Testis (tissue), 2 donors: ENCODE data around the gene ESPNL.

Experiments used
- POLR2A ChIP-seq: fragments of 450-650 bp; IDR thresholded peaks from one replicate; pipeline ENCODE4 v1.6.1; 2017; ENCODE audit warnings: antibody characterized with exemption, mild to moderate bottlenecking, moderate library complexity
- TF ChIP-seq, protein P1 (sequence below), 3 experiments: fragments of 450-650 bp in 2 of 3; fragments of 200-600 bp in 1 of 3; sonication (generic) in 1 of 3; IDR thresholded peaks; one replicate each; pipeline ENCODE4 v1.5.1; 2016 to 2019; ENCODE audit warnings: antibody characterized with exemption in 3 of 3, mild to moderate bottlenecking in 2 of 3, moderate library complexity in 1 of 3

GRCh38 chr2:238167344-238167715 lies 67.2 kb downstream of the ESPNL start:
- TF ChIP-seq, protein P1, sequence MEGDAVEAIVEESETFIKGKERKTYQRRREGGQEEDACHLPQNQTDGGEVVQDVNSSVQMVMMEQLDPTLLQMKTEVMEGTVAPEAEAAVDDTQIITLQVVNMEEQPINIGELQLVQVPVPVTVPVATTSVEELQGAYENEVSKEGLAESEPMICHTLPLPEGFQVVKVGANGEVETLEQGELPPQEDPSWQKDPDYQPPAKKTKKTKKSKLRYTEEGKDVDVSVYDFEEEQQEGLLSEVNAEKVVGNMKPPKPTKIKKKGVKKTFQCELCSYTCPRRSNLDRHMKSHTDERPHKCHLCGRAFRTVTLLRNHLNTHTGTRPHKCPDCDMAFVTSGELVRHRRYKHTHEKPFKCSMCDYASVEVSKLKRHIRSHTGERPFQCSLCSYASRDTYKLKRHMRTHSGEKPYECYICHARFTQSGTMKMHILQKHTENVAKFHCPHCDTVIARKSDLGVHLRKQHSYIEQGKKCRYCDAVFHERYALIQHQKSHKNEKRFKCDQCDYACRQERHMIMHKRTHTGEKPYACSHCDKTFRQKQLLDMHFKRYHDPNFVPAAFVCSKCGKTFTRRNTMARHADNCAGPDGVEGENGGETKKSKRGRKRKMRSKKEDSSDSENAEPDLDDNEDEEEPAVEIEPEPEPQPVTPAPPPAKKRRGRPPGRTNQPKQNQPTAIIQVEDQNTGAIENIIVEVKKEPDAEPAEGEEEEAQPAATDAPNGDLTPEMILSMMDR (IDR thresholded peaks at IDR 0.05) = no peak
- no peak for TF ChIP-seq POLR2A
